Mucosa of rectum (tissue), 2 donors: ENCODE results near the gene CYP4F22.

Experiments used
- H3K27ac ChIP-seq, 2 donors: one replicate each; pipeline ENCODE4 v1.7.0; 2013; ENCODE audit warnings: inconsistent platforms in 2 of 2, low read depth in 2 of 2, low read length in 2 of 2
- H3K27me3 ChIP-seq, 2 donors: one replicate each; pipeline ENCODE4 v1.7.0; 2013; ENCODE audit warnings: low read length in 2 of 2; ENCODE audit not compliant: control insufficient read depth in 2 of 2, insufficient read depth in 2 of 2
- H3K36me3 ChIP-seq, 2 donors: one replicate each; pipeline ENCODE4 v1.7.0; 2013; ENCODE audit warnings: low read length in 2 of 2; ENCODE audit not compliant: control insufficient read depth in 2 of 2, insufficient read depth in 2 of 2
- H3K4me1 ChIP-seq, 2 donors: one replicate each; pipeline ENCODE4 v1.7.0; 2013; ENCODE audit warnings: low read length in 2 of 2, mild to moderate bottlenecking in 1 of 2; ENCODE audit not compliant: control insufficient read depth in 2 of 2, insufficient read depth in 2 of 2
- H3K4me3 ChIP-seq, 2 donors: one replicate each; pipeline ENCODE4 v1.7.0; 2013; ENCODE audit warnings: low read length in 2 of 2
- H3K9ac ChIP-seq, 2 donors: one replicate each; pipeline ENCODE4 v1.7.0; 2013; ENCODE audit warnings: low read length in 2 of 2, low read depth in 1 of 2, mild to moderate bottlenecking in 1 of 2
- H3K9me3 ChIP-seq, 2 donors: one replicate each; pipeline ENCODE4 v1.7.0; 2013; ENCODE audit warnings: low read length in 2 of 2; ENCODE audit not compliant: control insufficient read depth in 2 of 2
- donor health status: healthy.
- donor health status: Normal muscosa, but diverticular disease.

CYP4F22 gene

DNA sequence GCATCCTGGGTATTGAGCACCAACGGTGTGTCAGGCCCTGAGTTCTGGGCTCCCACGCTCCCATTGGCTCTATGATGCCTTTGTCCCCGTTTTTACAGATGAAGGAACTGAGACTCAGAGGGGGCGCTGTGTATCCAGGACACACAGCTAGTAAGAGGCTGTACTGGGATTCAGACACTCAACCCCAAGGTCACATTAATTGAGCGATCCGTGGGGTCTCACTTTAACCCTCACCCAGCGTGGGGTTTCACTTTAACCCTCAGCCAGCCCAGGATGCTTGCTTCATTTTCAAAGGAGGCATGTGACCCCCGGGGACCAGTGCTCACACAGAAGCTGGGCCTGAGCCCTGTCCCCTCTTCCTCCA, 42.6 kb downstream of the CYP4F22 start:
- H3K9me3 ChIP-seq: no peaks in the 10 kb centered on the region
- no peak overlapping the region for H3K9ac ChIP-seq
- peaks cover 3 to 8% of the 10 kb centered on the region in 2 donors for H3K4me1 ChIP-seq
- H3K4me3 ChIP-seq: peak overlapping the region in 1 of 2 donors; percentile 66
- H3K36me3 ChIP-seq: no peaks in the 10 kb centered on the region
- no peak overlapping the region for H3K27ac ChIP-seq
- H3K27me3 ChIP-seq: peaks cover 9 to 13% of the 10 kb centered on the region in 2 donors

DNA sequence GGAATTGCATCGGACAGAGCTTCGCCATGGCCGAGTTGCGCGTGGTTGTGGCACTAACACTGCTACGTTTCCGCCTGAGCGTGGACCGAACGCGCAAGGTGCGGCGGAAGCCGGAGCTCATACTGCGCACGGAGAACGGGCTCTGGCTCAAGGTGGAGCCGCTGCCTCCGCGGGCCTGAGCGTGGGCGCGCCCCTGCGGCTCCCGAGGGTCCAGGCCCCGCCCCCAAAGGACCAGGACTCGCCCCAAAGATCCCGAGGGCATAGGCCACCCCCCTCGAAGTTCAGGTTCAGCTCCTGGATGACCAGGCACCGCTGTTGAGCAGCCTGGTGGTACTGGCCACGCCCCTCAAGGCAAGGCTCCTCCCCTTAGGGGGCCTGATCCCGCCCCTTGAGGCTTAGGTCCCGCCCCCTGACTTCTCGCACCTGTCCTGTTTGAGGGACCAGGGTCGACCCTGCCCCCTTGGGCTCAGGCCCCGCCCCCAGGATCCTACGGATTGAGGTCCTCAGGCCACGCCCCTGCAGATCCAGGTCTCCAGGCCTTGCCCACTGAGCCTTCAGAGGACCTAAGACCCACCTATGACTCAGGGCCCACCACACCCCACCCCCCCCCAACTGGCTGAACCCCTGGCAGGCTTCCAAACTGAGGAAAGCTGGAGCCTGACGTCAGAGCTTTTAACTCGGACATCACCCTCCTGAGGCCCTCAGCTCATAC, 43.1 kb downstream of the CYP4F22 start:
- no peak overlapping the region for H3K27ac ChIP-seq
- H3K36me3 ChIP-seq: no peaks in the 10 kb centered on the region
- H3K4me3 ChIP-seq: peak overlapping the region in 1 of 2 donors; percentile 66
- H3K27me3 ChIP-seq: peaks cover 13% of the 10 kb centered on the region in 2 donors
- H3K9ac ChIP-seq: no peak overlapping the region
- no peaks in the 10 kb centered on the region for H3K9me3 ChIP-seq
- peaks cover 7 to 12% of the 10 kb centered on the region in 2 donors for H3K4me1 ChIP-seq

DNA sequence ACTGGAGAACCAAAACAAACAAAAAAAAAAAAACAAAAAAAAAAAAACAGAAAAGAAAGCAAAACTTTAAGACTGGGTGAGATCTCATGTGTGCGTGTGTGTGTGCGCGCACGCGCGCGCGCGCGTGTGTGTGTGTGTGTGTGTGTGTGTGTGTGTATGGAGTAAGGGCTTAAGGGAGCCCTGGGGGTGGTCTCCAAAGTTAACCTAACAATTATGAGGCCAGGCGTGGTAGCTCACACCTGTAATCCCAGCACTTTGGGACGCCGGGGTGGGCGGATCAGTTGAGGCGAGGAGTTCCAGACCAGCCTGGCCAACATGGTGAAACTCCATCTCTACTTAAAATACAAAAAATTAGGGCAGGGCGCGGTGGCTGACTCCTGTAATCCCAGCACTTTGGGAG, 46.7 kb downstream of the CYP4F22 start:
- peaks cover 16 to 18% of the 10 kb centered on the region in 2 donors for H3K27me3 ChIP-seq
- no peaks in the 10 kb centered on the region for H3K9me3 ChIP-seq

DNA sequence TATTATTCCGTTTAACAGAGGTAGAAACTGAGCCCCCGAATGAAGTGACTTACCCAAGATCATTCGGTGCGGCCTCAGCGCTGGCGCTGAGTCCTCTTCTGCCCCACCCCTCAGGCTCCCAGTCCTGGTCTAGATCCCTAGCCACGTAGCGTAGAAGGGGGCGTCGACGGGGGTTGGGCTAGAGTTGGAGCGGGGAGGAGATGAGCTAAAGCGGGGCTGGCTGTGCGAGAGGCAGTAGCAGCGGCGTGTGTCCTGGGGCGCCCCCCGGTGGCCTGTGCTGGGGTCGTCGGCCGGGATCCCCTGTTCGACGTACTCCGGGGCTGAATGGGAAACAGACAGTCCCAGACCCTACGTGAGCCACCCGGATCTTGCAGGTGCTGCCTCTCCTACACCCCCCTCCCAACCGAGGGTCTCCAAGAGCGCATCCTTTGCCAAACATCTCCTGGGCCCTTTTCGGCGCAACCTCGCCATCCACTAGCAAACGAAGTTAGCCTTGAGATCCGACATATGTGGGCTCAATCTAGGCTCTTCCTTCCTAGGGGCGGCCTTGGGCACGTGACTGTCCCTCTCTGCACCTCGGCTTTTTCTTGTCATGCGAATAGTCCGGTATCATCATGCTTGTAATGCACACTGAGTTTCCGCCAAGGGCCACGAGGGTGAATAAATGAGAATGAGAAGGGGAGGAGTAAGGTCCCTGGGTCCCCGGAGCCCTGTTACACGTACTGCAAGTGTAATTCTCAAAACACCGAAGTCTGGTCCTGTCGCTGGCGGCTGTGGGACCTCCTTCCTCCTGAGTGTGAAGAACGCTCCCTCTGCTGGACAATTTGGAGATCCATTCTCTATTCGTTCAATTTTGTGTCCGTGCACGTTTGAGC, 47.7 kb downstream of the CYP4F22 start:
- Histone ChIP-seq H3K27ac (peak overlapping the region in 1 of 2 donors; percentile 52), H3K36me3 (no peaks in the 10 kb centered on the region), H3K9me3 (no peaks in the 10 kb centered on the region), H3K27me3 (peaks cover 9 to 13% of the 10 kb centered on the region in 2 donors), H3K4me3 (peak overlapping the region; percentile 55 to 60), H3K4me1 (peaks cover 7 to 11% of the 10 kb centered on the region in 2 donors), H3K9ac (peak overlapping the region in 1 of 2 donors; percentile 22)

More for the DNA sequence above, 46.7 kb downstream of the CYP4F22 start:
- H3K4me1 ChIP-seq: peaks cover 7 to 12% of the 10 kb centered on the region in 2 donors
- no peak overlapping the region for H3K9ac ChIP-seq
- no peaks in the 10 kb centered on the region for H3K36me3 ChIP-seq
- H3K27ac ChIP-seq: no peak overlapping the region
- no peak overlapping the region for H3K4me3 ChIP-seq

DNA sequence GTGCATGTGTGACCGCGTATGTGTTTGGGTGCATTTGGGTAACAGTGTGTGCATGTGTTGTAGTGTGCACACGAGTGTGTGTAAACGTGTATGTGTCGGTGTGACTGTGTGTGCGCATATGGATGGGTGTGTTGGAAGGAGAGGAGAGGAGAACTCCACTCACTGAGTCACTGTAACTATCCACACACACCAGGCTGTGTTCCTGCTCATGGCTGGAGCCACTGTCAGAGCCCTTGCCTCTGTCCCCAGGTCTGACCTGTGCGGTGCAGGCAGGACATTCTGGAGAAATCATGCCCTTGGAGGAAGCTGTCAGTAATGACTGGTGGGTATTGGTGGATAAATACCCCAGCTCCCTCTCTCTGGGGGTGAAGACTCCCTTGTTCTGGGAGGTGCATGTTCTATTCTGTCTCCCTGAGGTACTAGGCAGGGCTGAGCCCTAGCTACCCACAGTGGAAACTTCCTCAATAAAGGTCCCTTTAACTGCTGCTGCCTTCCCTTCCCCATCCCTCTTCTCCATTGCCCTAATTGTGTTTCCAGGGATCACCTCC, 48.4 kb downstream of the CYP4F22 start:
- no peaks in the 10 kb centered on the region for H3K9me3 ChIP-seq
- H3K9ac ChIP-seq: no peak overlapping the region
- no peak overlapping the region for H3K27ac ChIP-seq
- H3K36me3 ChIP-seq: no peaks in the 10 kb centered on the region
- peaks cover 7 to 8% of the 10 kb centered on the region in 2 donors for H3K4me1 ChIP-seq
- peak overlapping the region in 1 of 2 donors; percentile 55 for H3K4me3 ChIP-seq
- H3K27me3 ChIP-seq: peaks cover 9 to 13% of the 10 kb centered on the region in 2 donors

DNA sequence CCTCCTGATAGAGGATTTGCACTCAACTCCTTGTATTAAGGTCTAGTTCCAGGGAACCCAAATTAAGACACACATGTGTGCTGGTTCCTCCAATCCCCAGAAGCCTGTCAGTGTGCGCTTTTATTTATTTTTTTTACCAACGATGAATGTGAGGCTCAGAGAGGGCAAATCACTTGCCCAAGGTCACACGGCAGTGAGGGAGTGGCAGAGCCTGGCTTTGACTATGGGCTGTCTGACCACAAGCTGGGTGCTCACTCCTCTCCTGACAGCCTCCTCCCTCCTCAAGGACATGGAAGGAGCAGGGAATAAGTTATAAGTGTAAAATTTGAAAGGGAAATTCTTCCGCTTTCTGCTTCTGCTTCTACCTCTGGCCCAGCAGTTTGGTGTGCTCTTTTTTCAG, 48.9 kb downstream of the CYP4F22 start:
- Histone ChIP-seq H3K9ac (no peak overlapping the region), H3K36me3 (no peaks in the 10 kb centered on the region), H3K27me3 (peaks cover 9 to 13% of the 10 kb centered on the region in 2 donors), H3K9me3 (no peaks in the 10 kb centered on the region), H3K4me3 (no peak overlapping the region), H3K4me1 (peaks cover 7 to 8% of the 10 kb centered on the region in 2 donors), H3K27ac (no peak overlapping the region)

DNA sequence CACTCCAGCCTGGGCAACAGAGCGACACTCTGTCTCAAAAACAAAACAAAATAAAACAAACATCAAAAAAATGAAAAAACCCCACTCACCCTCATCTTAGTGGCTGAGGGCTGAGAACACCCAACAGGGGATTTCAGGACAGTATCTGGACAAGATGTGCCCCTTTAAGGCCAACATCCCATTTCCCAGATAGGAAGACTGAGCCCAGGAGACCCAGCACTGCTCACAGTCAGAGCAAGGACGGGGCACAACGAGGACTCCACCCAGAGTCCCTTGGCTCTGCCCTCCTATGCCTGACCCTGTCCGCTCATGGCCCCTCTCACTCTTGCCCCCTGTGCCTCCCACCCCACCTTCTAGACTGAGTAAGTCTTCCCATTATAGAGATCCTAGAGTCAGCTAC, 53.8 kb downstream of the CYP4F22 start:
- H3K27me3 ChIP-seq: peaks cover 0 to 1% of the 10 kb centered on the region in 2 donors

DNA sequence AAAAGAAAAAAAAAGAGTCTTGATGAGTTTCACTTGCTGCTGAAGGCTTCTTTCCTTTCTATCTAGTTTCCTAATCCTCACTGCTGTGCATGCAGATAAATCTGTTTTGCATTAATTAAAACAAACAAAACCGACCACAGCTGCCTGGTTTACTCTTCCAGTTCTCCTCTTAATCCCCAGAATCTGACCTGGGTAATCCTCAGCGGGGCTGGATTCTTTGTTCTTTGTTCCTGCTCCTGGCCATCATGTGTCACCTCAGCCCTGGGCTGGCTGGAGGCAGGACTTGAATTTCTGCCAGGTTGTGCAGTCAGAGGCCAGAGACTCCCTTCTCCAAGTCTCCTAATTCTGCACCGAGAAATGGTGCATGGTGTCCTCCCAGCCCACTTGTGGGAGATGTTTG, 54.5 kb downstream of the CYP4F22 start:
- H3K27me3 ChIP-seq: peaks cover 0 to 1% of the 10 kb centered on the region in 2 donors
- H3K4me3 ChIP-seq: no peak overlapping the region
- no peaks in the 10 kb centered on the region for H3K9me3 ChIP-seq
- H3K36me3 ChIP-seq: no peaks in the 10 kb centered on the region
- no peak overlapping the region for H3K9ac ChIP-seq
- H3K4me1 ChIP-seq: peaks cover 0 to 4% of the 10 kb centered on the region in 2 donors
- no peak overlapping the region for H3K27ac ChIP-seq

More for the DNA sequence above, 53.8 kb downstream of the CYP4F22 start:
- Histone ChIP-seq H3K36me3 (no peaks in the 10 kb centered on the region), H3K27ac (no peak overlapping the region), H3K9me3 (no peaks in the 10 kb centered on the region), H3K4me1 (peaks cover 0 to 4% of the 10 kb centered on the region in 2 donors), H3K4me3 (no peak overlapping the region), H3K9ac (no peak overlapping the region)

DNA sequence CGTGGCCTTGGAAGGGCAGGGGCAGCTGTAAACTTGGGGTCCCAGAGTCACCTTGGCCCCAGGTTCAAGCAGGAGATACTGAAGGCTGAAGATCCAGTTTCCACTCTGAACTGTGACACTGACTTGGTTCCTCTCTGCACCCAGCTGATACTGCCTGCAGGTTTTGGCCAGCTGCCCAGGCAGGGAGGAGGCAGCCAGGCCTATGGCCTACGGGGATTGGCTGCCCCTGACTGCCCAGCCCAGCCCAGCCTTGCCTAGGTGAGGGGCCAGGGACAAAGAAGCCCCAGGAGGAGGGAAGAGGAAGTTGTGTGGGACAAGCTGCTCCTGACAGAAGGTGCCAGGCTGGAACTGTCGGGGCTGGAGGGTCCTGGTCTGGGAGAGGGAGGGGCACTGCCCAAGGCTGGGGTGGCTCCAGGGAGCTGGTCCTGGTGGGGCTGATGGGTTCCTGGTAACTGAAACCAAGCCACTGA, 55.0 kb downstream of the CYP4F22 start:
- Histone ChIP-seq H3K36me3 (no peaks in the 10 kb centered on the region), H3K27ac (no peak overlapping the region), H3K9ac (no peak overlapping the region), H3K27me3 (peaks cover 0 to 1% of the 10 kb centered on the region in 2 donors), H3K4me1 (peaks cover 0 to 4% of the 10 kb centered on the region in 2 donors), H3K9me3 (no peaks in the 10 kb centered on the region), H3K4me3 (no peak overlapping the region)

DNA sequence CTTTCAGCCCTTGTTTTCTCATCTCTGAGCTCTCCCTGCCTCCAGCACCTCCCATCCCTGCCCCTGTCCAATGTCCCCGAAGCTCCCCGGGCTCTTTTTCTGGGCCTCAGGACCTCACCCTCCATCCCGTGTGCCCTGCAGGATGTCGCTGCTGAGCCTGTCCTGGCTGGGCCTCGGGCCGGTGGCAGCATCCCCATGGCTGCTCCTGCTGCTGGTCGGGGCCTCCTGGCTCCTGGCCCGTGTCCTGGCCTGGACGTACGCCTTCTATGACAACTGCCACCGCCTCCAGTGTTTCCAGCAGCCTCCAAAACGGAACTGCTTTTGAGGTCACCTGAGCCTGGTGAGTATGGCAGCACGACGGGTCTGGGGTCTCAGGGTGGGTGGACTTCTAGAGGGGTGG, 55.6 kb downstream of the CYP4F22 start:
- peaks cover 0 to 4% of the 10 kb centered on the region in 2 donors for H3K4me1 ChIP-seq
- H3K36me3 ChIP-seq: no peaks in the 10 kb centered on the region
- no peak overlapping the region for H3K27ac ChIP-seq
- no peaks in the 10 kb centered on the region for H3K9me3 ChIP-seq
- no peak overlapping the region for H3K9ac ChIP-seq
- H3K4me3 ChIP-seq: no peak overlapping the region
- H3K27me3 ChIP-seq: peaks cover 0 to 1% of the 10 kb centered on the region in 2 donors
